K562 (cell line): Measurements from ENCODE around the gene COL23A1. TPM values are rescaled to one million over a fixed set of nuclear protein-coding genes. Genes with fewer than 3 reads are reported as not detected.

Experiments used
- EHMT2 ChIP-seq: fragments of 450-650 bp; IDR thresholded peaks from 2 replicates; pipeline ENCODE4 v1.6.1; 2018; ENCODE audit warnings: antibody characterized with exemption
- HNRNPUL1 ChIP-seq: fragments of 200-400 bp; formaldehyde crosslinking; IDR thresholded peaks from 2 replicates; pipeline ENCODE4 v1.6.1; 2017; ENCODE audit warnings: low read length
- PHF20 ChIP-seq: fragments of 450-650 bp; IDR thresholded peaks from 2 replicates; pipeline ENCODE4 v1.6.1; 2018; ENCODE audit not compliant: partially characterized antibody
- POLR3G ChIP-seq: IDR thresholded peaks from 2 replicates; pipeline ENCODE4 v1.6.1; 2011; ENCODE audit not compliant: insufficient read length, insufficient replicate concordance; ENCODE audit errors: extremely low read depth
- RBM34 ChIP-seq: fragments of 200-400 bp; formaldehyde crosslinking; IDR thresholded peaks from 2 replicates; pipeline ENCODE4 v1.6.1; 2018; ENCODE audit warnings: low read length, borderline replicate concordance; ENCODE audit not compliant: insufficient read depth
- TCF7 ChIP-seq: sonication (generic); IDR thresholded peaks from 2 replicates; pipeline ENCODE4 v1.6.1; 2016; ENCODE audit warnings: antibody characterized with exemption, borderline replicate concordance
- ZNF717 ChIP-seq: fragments of 250-450 bp; sonication (Bioruptor Pico); IDR thresholded peaks from 2 replicates; pipeline ENCODE4 v1.5.0; 2021
- polyA plus RNA-seq, 8 experiments: library from polyadenylated mRNA; depleted of rRNA in 4 of 8; stranded (reverse) in 5 of 8; unstranded in 3 of 8; fragments of >200 nt; fragmentation: Nextera tagmentation in 2 of 8; fragmentation: Illumina TruSeq in 1 of 8; extraction: Ambion mirVana in 2 of 8; extraction: Trizol in 1 of 8; gene quantifications; 2 replicates each; pipeline versions ENCODE4 v1.2.1 to v1.2.3, GENCODE V29; 2011 to 2014; ENCODE audit warnings: inconsistent platforms in 1 of 8, missing spikeins in 1 of 8
- total RNA-seq, 7 experiments: library from RNA; depleted of rRNA in 6 of 7; stranded (reverse); fragments of >200 nt in 6 of 7; fragmentation: Illumina TruSeq in 2 of 7; extraction: Trizol in 2 of 7; gene quantifications; 2 replicates each; pipeline versions ENCODE4 v1.2.1 to v1.2.3, GENCODE V29; 2011 to 2021; ENCODE audit warnings: low replicate concordance in 1 of 7
- TF ChIP-seq, protein P1 (sequence below), 2 experiments: fragments of 450-650 bp in 1 of 2; sonication (generic) in 1 of 2; formaldehyde crosslinking in 1 of 2; IDR thresholded peaks; 2 replicates each; pipeline versions ENCODE4 v1.7.1 to v1.9.0; 2016 to 2022; ENCODE audit warnings: inconsistent platforms in 1 of 2, mild to moderate bottlenecking in 1 of 2, missing genetic modification reagents in 1 of 2
- TF ChIP-seq, protein P2 (sequence below), 2 experiments: fragments of 450-650 bp; IDR thresholded peaks; 2 replicates each; pipeline ENCODE4 v1.6.1; 2018; ENCODE audit warnings: mild to moderate bottlenecking in 2 of 2, low read depth in 1 of 2; ENCODE audit not compliant: partially characterized antibody in 2 of 2
- TF ChIP-seq, protein P3 (sequence below): sonication (generic); formaldehyde crosslinking; IDR thresholded peaks from 2 replicates; pipeline ENCODE4 v1.8.0; 2022; ENCODE audit warnings: missing genetic modification reagents, mild to moderate bottlenecking, borderline replicate concordance

The COL23A1 gene
- total and polyA plus RNA-seq, 9 of the 15 experiments (the other 6 are each of a cell fraction or from before 2014, with no cell fraction given), result 0.09 TPM; not detected in 8

DNA sequence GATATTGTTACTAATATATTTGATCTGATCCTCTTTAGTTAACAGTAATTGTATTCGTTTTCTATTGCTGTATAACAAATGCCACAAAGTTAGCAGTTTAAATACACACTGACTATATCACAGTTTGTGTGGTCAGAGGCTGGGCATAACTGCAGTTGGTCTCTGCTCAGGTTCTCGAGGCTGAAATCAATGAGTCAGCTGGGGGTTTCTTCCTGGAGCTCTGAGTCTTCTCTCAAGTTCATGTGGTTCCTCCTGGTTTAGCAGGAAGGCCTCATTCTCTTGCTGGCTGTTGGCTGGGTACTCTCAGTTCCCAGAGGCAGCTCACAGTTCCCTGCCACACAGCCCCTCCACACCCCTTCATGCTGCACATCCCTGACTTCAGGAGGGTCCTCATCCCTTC is 20.7 kb downstream of the COL23A1 start (continued):
- TF ChIP-seq, protein P1, sequence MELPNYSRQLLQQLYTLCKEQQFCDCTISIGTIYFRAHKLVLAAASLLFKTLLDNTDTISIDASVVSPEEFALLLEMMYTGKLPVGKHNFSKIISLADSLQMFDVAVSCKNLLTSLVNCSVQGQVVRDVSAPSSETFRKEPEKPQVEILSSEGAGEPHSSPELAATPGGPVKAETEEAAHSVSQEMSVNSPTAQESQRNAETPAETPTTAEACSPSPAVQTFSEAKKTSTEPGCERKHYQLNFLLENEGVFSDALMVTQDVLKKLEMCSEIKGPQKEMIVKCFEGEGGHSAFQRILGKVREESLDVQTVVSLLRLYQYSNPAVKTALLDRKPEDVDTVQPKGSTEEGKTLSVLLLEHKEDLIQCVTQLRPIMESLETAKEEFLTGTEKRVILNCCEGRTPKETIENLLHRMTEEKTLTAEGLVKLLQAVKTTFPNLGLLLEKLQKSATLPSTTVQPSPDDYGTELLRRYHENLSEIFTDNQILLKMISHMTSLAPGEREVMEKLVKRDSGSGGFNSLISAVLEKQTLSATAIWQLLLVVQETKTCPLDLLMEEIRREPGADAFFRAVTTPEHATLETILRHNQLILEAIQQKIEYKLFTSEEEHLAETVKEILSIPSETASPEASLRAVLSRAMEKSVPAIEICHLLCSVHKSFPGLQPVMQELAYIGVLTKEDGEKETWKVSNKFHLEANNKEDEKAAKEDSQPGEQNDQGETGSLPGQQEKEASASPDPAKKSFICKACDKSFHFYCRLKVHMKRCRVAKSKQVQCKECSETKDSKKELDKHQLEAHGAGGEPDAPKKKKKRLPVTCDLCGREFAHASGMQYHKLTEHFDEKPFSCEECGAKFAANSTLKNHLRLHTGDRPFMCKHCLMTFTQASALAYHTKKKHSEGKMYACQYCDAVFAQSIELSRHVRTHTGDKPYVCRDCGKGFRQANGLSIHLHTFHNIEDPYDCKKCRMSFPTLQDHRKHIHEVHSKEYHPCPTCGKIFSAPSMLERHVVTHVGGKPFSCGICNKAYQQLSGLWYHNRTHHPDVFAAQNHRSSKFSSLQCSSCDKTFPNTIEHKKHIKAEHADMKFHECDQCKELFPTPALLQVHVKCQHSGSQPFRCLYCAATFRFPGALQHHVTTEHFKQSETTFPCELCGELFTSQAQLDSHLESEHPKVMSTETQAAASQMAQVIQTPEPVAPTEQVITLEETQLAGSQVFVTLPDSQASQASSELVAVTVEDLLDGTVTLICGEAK (IDR thresholded peaks at IDR 0.05), result no peak
- TF ChIP-seq, protein P1 (CRISPR knock-in tag; IDR thresholded peaks at IDR 0.05), result no peak
- no peak for TF ChIP-seq PHF20
- no peak for TF ChIP-seq TCF7
- TF ChIP-seq EHMT2, result no peak
- no peak for TF ChIP-seq ZNF717 (CRISPR knock-in tag)
- no peak for TF ChIP-seq RBM34
- TF ChIP-seq HNRNPUL1, result no peak
- TF ChIP-seq, protein P2, sequence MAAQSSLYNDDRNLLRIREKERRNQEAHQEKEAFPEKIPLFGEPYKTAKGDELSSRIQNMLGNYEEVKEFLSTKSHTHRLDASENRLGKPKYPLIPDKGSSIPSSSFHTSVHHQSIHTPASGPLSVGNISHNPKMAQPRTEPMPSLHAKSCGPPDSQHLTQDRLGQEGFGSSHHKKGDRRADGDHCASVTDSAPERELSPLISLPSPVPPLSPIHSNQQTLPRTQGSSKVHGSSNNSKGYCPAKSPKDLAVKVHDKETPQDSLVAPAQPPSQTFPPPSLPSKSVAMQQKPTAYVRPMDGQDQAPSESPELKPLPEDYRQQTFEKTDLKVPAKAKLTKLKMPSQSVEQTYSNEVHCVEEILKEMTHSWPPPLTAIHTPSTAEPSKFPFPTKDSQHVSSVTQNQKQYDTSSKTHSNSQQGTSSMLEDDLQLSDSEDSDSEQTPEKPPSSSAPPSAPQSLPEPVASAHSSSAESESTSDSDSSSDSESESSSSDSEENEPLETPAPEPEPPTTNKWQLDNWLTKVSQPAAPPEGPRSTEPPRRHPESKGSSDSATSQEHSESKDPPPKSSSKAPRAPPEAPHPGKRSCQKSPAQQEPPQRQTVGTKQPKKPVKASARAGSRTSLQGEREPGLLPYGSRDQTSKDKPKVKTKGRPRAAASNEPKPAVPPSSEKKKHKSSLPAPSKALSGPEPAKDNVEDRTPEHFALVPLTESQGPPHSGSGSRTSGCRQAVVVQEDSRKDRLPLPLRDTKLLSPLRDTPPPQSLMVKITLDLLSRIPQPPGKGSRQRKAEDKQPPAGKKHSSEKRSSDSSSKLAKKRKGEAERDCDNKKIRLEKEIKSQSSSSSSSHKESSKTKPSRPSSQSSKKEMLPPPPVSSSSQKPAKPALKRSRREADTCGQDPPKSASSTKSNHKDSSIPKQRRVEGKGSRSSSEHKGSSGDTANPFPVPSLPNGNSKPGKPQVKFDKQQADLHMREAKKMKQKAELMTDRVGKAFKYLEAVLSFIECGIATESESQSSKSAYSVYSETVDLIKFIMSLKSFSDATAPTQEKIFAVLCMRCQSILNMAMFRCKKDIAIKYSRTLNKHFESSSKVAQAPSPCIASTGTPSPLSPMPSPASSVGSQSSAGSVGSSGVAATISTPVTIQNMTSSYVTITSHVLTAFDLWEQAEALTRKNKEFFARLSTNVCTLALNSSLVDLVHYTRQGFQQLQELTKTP (IDR thresholded peaks at IDR 0.05; ENCODE audit: low read depth in 1 of 2, partially characterized antibody in 2 of 2), result no peak
- TF ChIP-seq POLR3G, result no peak
- TF ChIP-seq, protein P3, sequence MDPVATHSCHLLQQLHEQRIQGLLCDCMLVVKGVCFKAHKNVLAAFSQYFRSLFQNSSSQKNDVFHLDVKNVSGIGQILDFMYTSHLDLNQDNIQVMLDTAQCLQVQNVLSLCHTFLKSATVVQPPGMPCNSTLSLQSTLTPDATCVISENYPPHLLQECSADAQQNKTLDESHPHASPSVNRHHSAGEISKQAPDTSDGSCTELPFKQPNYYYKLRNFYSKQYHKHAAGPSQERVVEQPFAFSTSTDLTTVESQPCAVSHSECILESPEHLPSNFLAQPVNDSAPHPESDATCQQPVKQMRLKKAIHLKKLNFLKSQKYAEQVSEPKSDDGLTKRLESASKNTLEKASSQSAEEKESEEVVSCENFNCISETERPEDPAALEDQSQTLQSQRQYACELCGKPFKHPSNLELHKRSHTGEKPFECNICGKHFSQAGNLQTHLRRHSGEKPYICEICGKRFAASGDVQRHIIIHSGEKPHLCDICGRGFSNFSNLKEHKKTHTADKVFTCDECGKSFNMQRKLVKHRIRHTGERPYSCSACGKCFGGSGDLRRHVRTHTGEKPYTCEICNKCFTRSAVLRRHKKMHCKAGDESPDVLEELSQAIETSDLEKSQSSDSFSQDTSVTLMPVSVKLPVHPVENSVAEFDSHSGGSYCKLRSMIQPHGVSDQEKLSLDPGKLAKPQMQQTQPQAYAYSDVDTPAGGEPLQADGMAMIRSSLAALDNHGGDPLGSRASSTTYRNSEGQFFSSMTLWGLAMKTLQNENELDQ (CRISPR knock-in tag), result no peak
